Nasal cavity respiratory epithelium epithelial cell of viscerocranial mucosa (primary cell): ENCODE data around the gene EIF5A2. TPM values are rescaled to one million over a fixed set of nuclear protein-coding genes. Genes with fewer than 3 reads are reported as not detected.

Experiments
- total RNA-seq: library from RNA; depleted of rRNA; stranded (reverse); fragments of >200 nt; gene quantifications from 2 replicates; pipeline ENCODE4 v1.2.3, GENCODE V29; 2014

The EIF5A2 gene
- 9.2 and 11.0 TPM in 2 replicates for total RNA-seq

GRCh38 chr3:170908235-170909116 lies at the start of gene EIF5A2:
Gene EIF5A2 (minus strand): TSS chr3:170908637. CDS start chr3:170907806, 831 bp downstream.

GRCh38 chr3:170869645-170870593 lies 38.5 kb downstream of the EIF5A2 start, which contains the start of gene RPL22L1:
Gene RPL22L1 (minus strand): TSS chr3:170870195. CDS start chr3:170870167, 28 bp downstream.

Other genes starting within 250 kb of the EIF5A2 start
- gene RPL22L1, start 38.4 kb downstream of the EIF5A2 start, total RNA-seq, result 71.6 and 143 TPM in 2 replicates
- not detected in 2 replicates for gene SLC2A2, start 118.1 kb upstream of the EIF5A2 start, total RNA-seq